ENCODE results near the gene SUV39H1.
"Not testable (repeated sequence)": the region's sequence is repeated elsewhere in the genome, so short reads cannot be mapped to it uniquely, and the experiment has no call there.

The SUV39H1 gene

DNA sequence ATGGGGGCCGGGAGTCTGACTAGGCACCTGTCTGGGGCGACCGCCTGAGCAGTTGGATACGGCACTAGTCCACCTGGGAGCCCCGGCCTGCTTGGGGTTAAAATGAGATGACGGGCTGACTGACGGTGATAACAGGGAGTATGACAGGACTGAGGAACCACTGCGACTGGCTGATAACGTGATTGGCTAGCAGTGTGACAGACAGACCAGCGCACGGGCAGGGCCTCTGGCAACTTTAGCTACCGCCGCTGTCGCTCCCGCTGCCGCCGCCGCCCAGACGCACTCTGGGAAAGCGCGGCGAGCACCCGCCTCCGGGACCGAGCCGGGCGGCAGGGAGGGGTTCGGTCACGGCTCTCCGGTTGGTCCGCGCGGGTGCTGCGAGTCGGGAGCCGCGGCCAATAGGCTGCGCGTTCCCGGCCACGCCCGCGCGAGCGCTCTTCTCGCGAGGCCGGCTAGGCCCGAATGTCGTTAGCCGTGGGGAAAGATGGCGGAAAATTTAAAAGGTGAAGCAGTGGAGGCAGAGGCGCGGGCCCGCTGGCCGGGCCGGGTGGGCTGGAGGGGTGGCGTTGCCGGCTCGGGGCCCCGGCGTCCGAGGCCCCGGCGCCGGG, at the start of gene SUV39H1:
Gene SUV39H1 (plus strand): TSS at position 434 of the 608 bp plus-strand sequence. CDS start 51 bp downstream, at position 485.
- in situ Hi-C loops (cut with MboI; ENCODE audit: low sequenced_read_pairs) = no loop called here

GRCh38 chrX:48648336-48648751, 48.2 kb upstream of the SUV39H1 start:
- in situ Hi-C loops (cut with MboI; ENCODE audit: low sequenced_read_pairs) = no loop called here

DNA sequence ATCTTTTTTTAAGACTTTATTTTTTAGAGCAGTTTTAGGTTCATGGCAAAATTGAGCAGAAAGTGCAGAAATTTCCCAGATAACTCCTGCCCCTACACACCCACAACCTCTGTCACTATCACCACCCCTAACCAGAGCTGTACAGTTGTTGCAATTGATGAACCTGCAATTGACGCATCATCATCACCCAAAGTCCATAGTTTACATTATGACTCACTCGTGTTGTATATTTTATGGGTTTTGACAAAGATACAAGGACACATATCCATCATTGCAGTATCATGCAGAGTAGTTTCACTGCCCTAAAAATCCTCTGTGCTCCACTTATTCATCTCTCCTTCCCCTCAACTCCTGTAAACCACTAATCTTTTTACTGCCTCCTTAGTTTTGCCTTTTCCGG, 47.4 kb upstream of the SUV39H1 start:
- in situ Hi-C loops (cut with MboI; ENCODE audit: low sequenced_read_pairs) = no loop called here

- in situ Hi-C loops (cut with MboI; ENCODE audit: low sequenced_read_pairs) = not testable (repeated sequence)
Measured at GRCh38 chrX:48652055-48652579, 44.4 kb upstream of the SUV39H1 start.

DNA sequence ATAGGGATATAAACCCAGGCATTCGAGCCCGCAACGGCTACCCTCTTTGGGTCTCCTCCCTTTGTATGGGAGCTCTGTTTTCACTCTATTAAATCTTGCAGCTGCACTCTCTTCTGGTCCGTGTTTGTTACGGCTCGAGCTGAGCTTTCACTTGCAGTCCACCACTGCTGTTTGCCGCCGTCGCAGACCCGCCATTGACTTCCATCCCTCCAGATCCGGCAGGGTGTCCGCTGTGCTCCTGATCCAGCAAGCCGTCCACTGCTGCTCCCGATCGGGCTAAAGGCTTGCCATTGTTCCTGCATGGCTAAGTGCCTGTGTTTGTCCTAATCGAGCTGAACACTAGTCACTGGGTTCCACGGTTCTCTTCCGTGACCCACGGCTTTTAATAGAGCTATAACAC, 41.8 kb upstream of the SUV39H1 start:
- in situ Hi-C loops (cut with MboI; ENCODE audit: low sequenced_read_pairs) = not testable (repeated sequence)

- in situ Hi-C loops (cut with MboI; ENCODE audit: low sequenced_read_pairs) = not testable (repeated sequence)
Measured at GRCh38 chrX:48659686-48660085, 36.8 kb upstream of the SUV39H1 start.

GRCh38 chrX:48663241-48663640, 33.3 kb upstream of the SUV39H1 start:
- in situ Hi-C loops (cut with MboI; ENCODE audit: low sequenced_read_pairs) = no loop called here

DNA sequence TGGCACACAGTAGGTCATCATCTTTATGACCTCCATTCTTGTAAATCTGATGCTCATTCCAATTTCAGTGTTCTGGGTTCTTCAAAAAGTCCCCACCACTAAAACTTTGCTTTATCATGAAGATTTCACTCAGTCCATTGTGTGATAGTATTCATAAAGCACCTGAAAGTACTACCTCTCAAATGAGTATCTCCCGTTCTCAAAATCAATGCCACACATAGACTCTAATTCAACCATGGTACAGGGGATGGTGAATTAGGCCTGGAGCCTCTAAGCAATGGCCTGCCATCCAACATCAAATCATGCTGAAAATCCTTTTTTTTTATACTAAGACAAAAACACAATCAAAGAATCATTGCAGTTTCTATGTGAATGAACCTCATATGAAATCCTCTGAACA, 32.4 kb upstream of the SUV39H1 start:
- in situ Hi-C loops (cut with MboI; ENCODE audit: low sequenced_read_pairs) = no loop called here

GRCh38 chrX:48665991-48666390, 30.5 kb upstream of the SUV39H1 start:
- in situ Hi-C loops (cut with MboI; ENCODE audit: low sequenced_read_pairs) = no loop called here

DNA sequence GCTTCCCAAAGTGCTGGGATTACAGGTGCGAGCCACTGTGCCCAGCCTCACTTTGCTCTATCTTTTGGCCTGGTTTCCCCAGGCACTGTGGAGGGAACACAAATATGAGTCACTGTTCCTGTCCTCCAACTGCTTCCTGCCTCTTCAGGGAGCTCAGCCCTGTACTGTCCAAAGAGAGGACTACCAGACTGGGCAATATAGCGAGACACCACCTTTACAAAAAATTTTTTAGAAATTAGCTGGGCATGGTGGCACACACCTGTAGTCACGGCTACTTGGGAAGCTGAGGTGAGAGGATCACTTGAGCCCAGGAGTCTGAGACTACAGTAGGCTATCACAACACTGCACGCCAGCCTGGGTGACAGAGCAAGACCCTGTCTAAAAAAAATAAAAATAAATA, 29.9 kb upstream of the SUV39H1 start:
- in situ Hi-C loops (cut with MboI; ENCODE audit: low sequenced_read_pairs) = no loop called here

DNA sequence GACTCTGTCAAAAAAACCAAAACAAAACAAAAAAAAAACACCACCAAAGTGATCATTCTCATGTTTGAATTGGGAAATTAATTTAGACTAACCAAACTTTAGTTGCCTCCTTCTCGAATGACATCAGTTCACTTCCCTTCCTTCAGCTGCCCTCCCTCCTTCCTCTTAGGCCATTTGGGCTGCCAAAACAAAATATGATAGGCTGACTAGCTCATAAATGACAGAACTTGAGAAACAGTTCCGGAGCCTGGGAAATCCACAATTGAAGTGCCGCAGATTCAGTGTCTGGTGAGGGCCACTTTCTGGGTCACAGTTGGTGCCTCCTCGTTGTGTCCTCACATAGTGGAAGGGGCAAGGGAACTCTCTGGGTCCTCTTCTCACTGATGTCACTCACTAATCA, 29.0 kb upstream of the SUV39H1 start:
- in situ Hi-C loops (cut with MboI; ENCODE audit: low sequenced_read_pairs) = no loop called here

DNA sequence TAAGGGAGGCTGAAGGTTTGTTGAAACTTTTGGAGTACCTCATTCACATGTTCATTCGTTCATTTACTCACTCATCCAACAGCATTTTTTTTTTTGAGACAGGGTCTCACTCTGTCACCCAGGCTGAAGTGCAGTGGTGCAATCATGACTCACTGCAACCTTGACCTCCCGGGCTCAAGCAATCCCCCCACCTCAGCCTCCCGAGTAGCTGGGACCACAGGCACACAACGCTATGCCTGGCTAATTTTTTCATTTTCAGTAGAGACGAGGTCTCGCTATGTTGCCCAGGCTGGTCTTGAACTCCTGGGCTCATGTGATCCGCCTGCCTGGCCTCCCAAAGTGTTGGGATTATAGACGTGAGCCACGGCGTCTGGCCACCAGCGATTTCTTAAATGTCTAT, 28.3 kb upstream of the SUV39H1 start:
- in situ Hi-C loops (cut with MboI; ENCODE audit: low sequenced_read_pairs) = not testable (repeated sequence)

- in situ Hi-C loops (cut with MboI; ENCODE audit: low sequenced_read_pairs) = no loop called here
Measured at GRCh38 chrX:48676106-48676892, 20.2 kb upstream of the SUV39H1 start.

- in situ Hi-C loops (cut with MboI; ENCODE audit: low sequenced_read_pairs) = no loop called here
Measured at GRCh38 chrX:48676893-48677270, 19.7 kb upstream of the SUV39H1 start.

DNA sequence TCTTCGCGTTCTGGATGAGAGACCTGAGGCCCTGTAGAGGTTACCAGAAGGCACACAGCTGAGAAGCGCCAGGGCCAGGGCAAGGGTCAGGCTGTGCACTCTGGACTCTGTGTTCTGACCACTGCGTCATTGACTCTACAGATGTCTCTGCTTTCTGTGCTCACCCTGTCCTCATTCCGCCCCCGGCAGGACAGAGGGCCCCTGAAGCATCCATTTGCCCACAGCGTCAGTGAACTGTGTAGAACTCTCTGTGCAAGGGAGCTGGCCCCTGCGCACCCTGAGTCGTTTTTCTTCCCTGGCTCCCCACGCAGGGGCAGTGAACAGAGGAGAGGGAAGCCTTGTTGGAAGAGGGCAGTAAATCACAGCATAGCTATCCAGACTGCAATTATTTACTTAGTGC, 19.0 kb upstream of the SUV39H1 start:
- in situ Hi-C loops (cut with MboI; ENCODE audit: low sequenced_read_pairs) = no loop called here

GRCh38 chrX:48680467-48680866, 16.1 kb upstream of the SUV39H1 start:
- in situ Hi-C loops (cut with MboI; ENCODE audit: low sequenced_read_pairs) = not testable (repeated sequence)

GRCh38 chrX:48680925-48681324, 15.6 kb upstream of the SUV39H1 start:
- in situ Hi-C loops (cut with MboI; ENCODE audit: low sequenced_read_pairs) = not testable (repeated sequence)

DNA sequence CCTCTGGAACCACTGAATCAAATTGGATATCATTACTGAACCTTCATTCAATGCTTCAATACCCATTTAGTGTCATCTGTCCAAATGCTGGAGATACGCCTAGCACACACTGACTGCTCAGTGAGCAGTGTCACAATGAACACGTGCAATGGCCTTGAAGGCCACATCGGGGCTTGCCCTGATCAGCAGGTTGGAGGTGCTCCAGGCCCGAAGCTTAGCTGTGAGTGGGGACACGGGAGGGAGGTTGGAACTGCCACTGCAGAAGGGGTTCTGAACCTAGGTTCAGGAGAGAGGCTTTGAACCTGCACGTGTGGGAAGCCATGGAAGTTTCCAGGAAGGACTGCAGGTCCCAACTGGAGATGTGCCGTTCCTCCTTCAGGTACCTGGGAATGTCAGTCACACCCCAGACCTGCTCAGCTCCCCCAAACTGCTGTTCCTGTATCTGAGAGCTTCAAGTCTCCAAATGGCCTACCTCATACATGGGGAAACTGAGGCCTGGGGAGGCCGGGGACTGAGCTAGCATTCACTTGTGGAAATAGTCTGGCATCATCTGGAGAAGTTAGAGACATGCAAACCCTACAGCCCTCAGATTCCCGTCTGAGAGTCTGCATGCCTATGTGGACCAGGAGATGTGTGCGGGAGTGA, 14.9 kb upstream of the SUV39H1 start:
- in situ Hi-C loops (cut with MboI; ENCODE audit: low sequenced_read_pairs) = no loop called here

GRCh38 chrX:48682795-48683194, 13.7 kb upstream of the SUV39H1 start:
- in situ Hi-C loops (cut with MboI; ENCODE audit: low sequenced_read_pairs) = not testable (repeated sequence)

- in situ Hi-C loops (cut with MboI; ENCODE audit: low sequenced_read_pairs) = no loop called here
Measured at GRCh38 chrX:48683411-48683982, 13.0 kb upstream of the SUV39H1 start, which contains the start of gene WAS. Gene WAS, plus strand, starts transcription at chrX:48683799. Its CDS starts 55 bp downstream, at chrX:48683854.

GRCh38 chrX:48684134-48684533, 12.4 kb upstream of the SUV39H1 start:
- in situ Hi-C loops (cut with MboI; ENCODE audit: low sequenced_read_pairs) = no loop called here
